Measurements from ENCODE around the gene CD58. TPM values are rescaled to one million over a fixed set of nuclear protein-coding genes. Genes with fewer than 3 reads are reported as not detected.

Gene CD58
- total RNA-seq, 1 donor from 2014 or later: 18.0 TPM

DNA sequence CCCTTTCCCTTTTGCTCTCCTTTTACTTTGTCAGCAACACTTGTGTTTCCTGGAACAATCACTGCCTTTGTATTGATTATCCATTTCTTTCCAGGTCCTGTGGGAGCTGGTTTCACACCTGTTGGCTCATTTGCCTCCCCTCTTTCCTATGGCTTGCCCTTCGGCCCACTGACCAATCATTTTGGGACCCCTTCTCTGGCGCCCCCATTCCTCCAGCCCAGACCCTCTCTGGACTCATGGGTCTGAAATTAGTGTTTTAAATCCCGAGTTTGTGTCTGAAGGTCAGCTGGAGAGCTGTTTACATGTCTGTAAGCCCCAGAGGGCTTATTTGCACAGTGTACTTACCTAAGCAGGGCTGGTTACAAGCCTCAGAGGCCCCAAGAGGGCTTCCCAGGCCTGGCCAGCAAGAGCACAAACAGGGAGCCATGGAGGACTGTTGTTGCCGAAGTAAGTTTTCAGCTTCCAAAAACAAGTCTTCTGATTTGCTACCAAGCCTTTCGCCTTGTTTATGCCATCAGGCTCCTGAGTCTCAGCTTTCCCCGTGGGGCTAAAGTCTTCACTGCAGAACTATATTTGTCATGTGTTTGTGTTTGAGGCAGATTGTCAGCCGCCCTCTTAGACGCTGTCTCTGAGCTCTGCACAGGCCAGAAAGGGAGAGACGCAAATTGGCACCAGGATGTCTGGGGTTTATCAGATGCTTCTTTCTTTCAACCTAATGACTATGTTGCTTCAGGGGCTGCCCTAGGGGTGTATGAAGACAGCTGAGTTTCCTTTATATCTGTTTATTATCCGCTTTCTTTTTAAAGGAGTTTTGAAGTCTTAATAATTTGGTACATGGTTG is 104.8 kb downstream of the CD58 start:
- DNase-seq: no peak

DNA sequence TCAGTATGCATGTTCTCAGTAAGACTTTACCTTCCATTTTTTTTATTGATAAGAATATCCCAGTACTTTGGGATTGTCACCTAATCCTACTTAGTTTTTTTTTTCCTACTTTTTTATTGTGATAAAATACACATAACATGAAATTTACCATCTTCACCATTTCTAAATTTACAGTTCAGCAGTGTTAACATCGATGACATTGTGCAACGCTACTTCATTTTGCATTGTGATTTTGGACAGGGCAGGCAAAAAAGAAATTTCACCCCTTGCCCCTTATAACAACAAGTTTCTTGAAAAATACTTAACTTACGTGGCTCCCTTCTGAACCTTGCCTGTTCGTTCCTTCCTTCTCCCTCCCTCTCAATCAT is 105.4 kb downstream of the CD58 start:
- no peak for DNase-seq

Small RNA genes within 50 kb of the gene (small RNA-seq; reads per million reads assigned to genes)
- not detected for gene MIR548AC (ENCODE audit: low replicate concordance)

Other genes starting within 250 kb of the CD58 start
- 109 TPM for gene ATP1A1, start 197.8 kb downstream of the CD58 start, total RNA-seq
- gene IGSF3, start 96.7 kb upstream of the CD58 start, total RNA-seq: 47.0 TPM
- 0.49 TPM for gene CD2, start 183.4 kb upstream of the CD58 start, total RNA-seq